ENCODE data around the gene COL13A1. TPM values are rescaled to one million over a fixed set of nuclear protein-coding genes. Genes with fewer than 3 reads are reported as not detected.

COL13A1 gene
- total RNA-seq, 2 experiments from 2014 or later = not detected

- Mint-ChIP-seq H3K4me1 (ENCODE audit: low read depth) (no peaks in the 10 kb centered on the region), H3K36me3 (ENCODE audit: low read depth) (no peaks in the 10 kb centered on the region), H3K27ac (no peak overlapping the region), H3K27me3 (ENCODE audit: low read depth) (peaks cover 6% of the 10 kb centered on the region), H3K4me3 (no peak overlapping the region), H3K9me3 (ENCODE audit: insufficient read depth) (no peaks in the 10 kb centered on the region)
- ChIA-PET CTCF (interaction anchor here (1.2 to 1.8 kb wide), 3 partner anchors 9 to 105 kb away, joined by 3 to 6 read pairs (median 3); no protein-coding TSS in a partner anchor), POLR2A (no interaction called here)
- DNase-seq (no peak), ATAC-seq (no peak)
Observed at GRCh38 chr10:69810097-69810496, 8.4 kb downstream of the COL13A1 start.

DNA sequence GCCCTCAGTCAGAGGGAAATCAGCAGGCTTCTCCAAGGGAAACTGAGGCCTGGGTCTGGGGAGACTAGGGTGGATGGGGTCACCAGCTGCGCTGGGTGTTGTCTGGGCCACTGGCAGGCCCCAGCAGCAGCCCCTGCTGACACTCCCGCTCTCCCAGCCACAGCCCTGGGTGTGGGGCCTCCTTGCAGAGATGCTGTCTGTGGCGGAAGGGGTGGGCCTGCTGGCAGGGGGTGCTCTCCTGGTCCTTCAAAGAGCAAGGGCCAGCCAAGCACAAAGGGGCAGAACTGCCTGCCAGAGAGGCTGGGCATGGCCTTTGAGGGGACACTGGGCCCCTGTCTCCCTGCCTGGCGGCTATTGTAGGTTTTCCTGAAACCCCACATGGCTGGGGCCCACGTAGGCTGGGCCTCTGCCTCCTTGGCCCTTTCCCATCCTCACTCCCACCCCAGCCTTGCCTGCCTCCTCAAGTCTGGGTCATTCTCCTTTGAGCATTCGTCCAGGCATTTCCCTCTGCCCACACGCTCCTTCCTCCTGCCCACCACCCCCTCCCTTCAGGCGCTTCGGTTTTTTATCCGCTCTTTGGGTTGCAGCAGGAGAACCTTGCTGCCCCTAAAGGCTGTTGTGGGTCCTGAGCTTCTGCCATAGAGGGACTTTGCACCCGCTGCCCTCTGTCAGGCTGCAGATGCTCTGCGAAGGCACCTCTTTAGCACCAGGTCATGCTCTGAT lies 9.1 kb downstream of the COL13A1 start:
- Mint-ChIP-seq H3K4me3 (no peak overlapping the region), H3K36me3 (ENCODE audit: low read depth) (no peaks in the 10 kb centered on the region), H3K27ac (no peak overlapping the region), H3K4me1 (ENCODE audit: low read depth) (no peaks in the 10 kb centered on the region), H3K9me3 (ENCODE audit: insufficient read depth) (no peaks in the 10 kb centered on the region), H3K27me3 (ENCODE audit: low read depth) (peaks cover 3% of the 10 kb centered on the region)
- CTCF ChIA-PET = interaction anchor here (1.5 to 1.8 kb wide), 2 partner anchors 10 to 148 kb away, joined by 3 to 6 read pairs; no protein-coding TSS in a partner anchor
- no peak for DNase-seq
- POLR2A ChIA-PET = no interaction called here
- no peak for ATAC-seq

GRCh38 chr10:69813632-69814031 lies 11.9 kb downstream of the COL13A1 start:
- DNase-seq = no peak
- peaks cover 20% of the 10 kb centered on the region for H3K4me1 Mint-ChIP-seq (ENCODE audit: low read depth)
- peaks cover 9% of the 10 kb centered on the region for H3K27me3 Mint-ChIP-seq (ENCODE audit: low read depth)
- POLR2A ChIA-PET = no interaction called here
- CTCF ChIA-PET = no interaction called here
- no peaks in the 10 kb centered on the region for H3K9me3 Mint-ChIP-seq (ENCODE audit: insufficient read depth)
- ATAC-seq = no peak
- H3K27ac Mint-ChIP-seq = no peak overlapping the region
- H3K4me3 Mint-ChIP-seq = no peak overlapping the region
- no peaks in the 10 kb centered on the region for H3K36me3 Mint-ChIP-seq (ENCODE audit: low read depth)

DNA sequence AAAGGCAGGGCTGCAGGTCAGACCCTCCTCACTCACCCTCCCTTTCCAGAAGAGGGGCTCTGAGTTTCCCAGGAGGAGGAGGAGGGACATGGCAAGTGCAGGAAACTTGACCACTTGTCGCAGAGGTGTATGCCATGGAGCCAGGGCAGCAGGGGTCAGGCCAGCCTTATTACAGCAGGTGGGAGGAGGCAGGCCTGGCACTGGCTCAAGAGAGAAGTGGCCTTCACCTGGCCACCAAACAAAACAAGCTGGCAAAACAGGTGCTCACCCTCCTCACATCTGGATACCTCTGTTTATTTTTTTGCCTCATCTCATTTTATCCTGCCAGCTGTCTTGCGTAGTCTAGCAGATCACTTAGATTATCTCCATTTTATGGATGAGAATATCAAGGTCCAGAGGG lies 12.5 kb downstream of the COL13A1 start:
- ChIA-PET CTCF (no interaction called here), POLR2A (no interaction called here)
- H3K9me3 Mint-ChIP-seq (ENCODE audit: insufficient read depth) = no peaks in the 10 kb centered on the region

DNA sequence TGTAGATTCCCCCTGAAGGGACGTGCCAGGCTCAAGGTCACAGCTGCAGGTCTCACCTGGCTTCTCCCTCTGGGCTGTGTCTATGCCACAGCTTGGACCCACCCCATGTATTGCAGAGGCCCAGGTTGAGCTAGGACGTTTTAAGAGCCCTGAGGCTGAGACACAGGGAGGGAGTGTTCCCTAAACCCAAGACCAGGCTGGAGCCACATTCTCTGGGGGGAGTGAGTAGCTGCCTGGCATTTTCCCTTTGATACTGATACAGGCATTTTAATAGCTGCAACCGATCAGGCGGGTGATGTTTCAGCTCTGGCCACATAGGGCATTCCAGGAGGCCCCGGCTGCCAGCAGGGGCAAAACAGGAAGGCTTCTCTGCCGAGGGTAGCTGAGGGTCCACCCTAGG lies 13.4 kb downstream of the COL13A1 start:
- ATAC-seq (no peak), DNase-seq (no peak)
- CTCF ChIA-PET = no interaction called here
- Mint-ChIP-seq H3K4me3 (no peak overlapping the region), H3K27me3 (ENCODE audit: low read depth) (peaks cover 9% of the 10 kb centered on the region), H3K36me3 (ENCODE audit: low read depth) (no peaks in the 10 kb centered on the region), H3K9me3 (ENCODE audit: insufficient read depth) (no peaks in the 10 kb centered on the region), H3K27ac (no peak overlapping the region), H3K4me1 (ENCODE audit: low read depth) (peaks cover 25% of the 10 kb centered on the region)
- POLR2A ChIA-PET = no interaction called here

More for the DNA sequence above, 12.5 kb downstream of the COL13A1 start:
- no peak overlapping the region for H3K4me3 Mint-ChIP-seq
- no peak overlapping the region for H3K27ac Mint-ChIP-seq
- ATAC-seq (no peak), DNase-seq (no peak)
- H3K36me3 Mint-ChIP-seq (ENCODE audit: low read depth) = no peaks in the 10 kb centered on the region
- H3K4me1 Mint-ChIP-seq (ENCODE audit: low read depth) = peaks cover 20% of the 10 kb centered on the region
- H3K27me3 Mint-ChIP-seq (ENCODE audit: low read depth) = peaks cover 9% of the 10 kb centered on the region

GRCh38 chr10:69816521-69816920 lies 14.8 kb downstream of the COL13A1 start:
- H3K27me3 Mint-ChIP-seq (ENCODE audit: low read depth) = peaks cover 9% of the 10 kb centered on the region
- ChIA-PET POLR2A (no interaction called here), CTCF (no interaction called here)
- no peaks in the 10 kb centered on the region for H3K9me3 Mint-ChIP-seq (ENCODE audit: insufficient read depth)
- peaks cover 30% of the 10 kb centered on the region for H3K4me1 Mint-ChIP-seq (ENCODE audit: low read depth)
- no peaks in the 10 kb centered on the region for H3K36me3 Mint-ChIP-seq (ENCODE audit: low read depth)
- ATAC-seq = no peak
- H3K4me3 Mint-ChIP-seq = no peak overlapping the region
- no peak overlapping the region for H3K27ac Mint-ChIP-seq
- no peak for DNase-seq

GRCh38 chr10:69817078-69817581 lies 15.4 kb downstream of the COL13A1 start:
- Mint-ChIP-seq H3K36me3 (ENCODE audit: low read depth) (no peaks in the 10 kb centered on the region), H3K4me3 (no peak overlapping the region), H3K27me3 (ENCODE audit: low read depth) (peaks cover 9% of the 10 kb centered on the region), H3K4me1 (ENCODE audit: low read depth) (peaks cover 30% of the 10 kb centered on the region), H3K9me3 (ENCODE audit: insufficient read depth) (no peaks in the 10 kb centered on the region), H3K27ac (peak overlapping the region; percentile 43)
- ChIA-PET POLR2A (no interaction called here), CTCF (no interaction called here)
- ATAC-seq (no peak), DNase-seq (peak; percentile 29)

GRCh38 chr10:69818676-69819239 lies 17.1 kb downstream of the COL13A1 start:
- ChIA-PET CTCF (no interaction called here), POLR2A (no interaction called here)
- Mint-ChIP-seq H3K9me3 (ENCODE audit: insufficient read depth) (no peaks in the 10 kb centered on the region), H3K4me3 (no peak overlapping the region), H3K27me3 (ENCODE audit: low read depth) (peaks cover 9% of the 10 kb centered on the region), H3K27ac (no peak overlapping the region), H3K36me3 (ENCODE audit: low read depth) (no peaks in the 10 kb centered on the region), H3K4me1 (ENCODE audit: low read depth) (peaks cover 30% of the 10 kb centered on the region)
- DNase-seq (no peak), ATAC-seq (no peak)

GRCh38 chr10:69819716-69820506 lies 18.2 kb downstream of the COL13A1 start:
- H3K4me3 Mint-ChIP-seq = no peak overlapping the region
- no peak for DNase-seq
- POLR2A ChIA-PET = no interaction called here
- peak overlapping the region; percentile 6 for H3K27ac Mint-ChIP-seq
- H3K27me3 Mint-ChIP-seq (ENCODE audit: low read depth) = peaks cover 9% of the 10 kb centered on the region
- H3K9me3 Mint-ChIP-seq (ENCODE audit: insufficient read depth) = no peaks in the 10 kb centered on the region
- no peaks in the 10 kb centered on the region for H3K36me3 Mint-ChIP-seq (ENCODE audit: low read depth)
- no peak for ATAC-seq
- peaks cover 30% of the 10 kb centered on the region for H3K4me1 Mint-ChIP-seq (ENCODE audit: low read depth)
- CTCF ChIA-PET = interaction anchor here (1.5 kb wide), 1 partner anchor 95 kb away, joined by 6 read pairs; no protein-coding TSS in a partner anchor

DNA sequence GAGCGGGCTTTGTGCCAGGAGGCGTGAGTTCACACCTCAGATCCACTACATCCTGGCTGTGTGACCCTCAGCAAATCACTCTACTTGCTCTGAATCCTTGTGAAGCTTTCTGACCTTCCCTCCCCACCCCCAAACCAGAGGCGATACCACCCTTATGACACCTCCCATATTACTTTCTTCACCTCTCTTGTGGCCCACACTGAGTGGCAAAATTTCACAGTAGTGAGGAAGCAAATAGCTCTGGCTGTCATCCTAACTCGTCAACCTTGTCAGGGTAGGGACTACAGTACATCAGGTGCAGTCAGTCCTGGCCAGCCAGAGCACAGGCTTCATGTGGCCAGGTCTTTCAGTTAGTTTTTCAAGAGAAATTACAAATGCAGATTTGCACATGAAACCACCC lies 19.1 kb downstream of the COL13A1 start:
- H3K9me3 Mint-ChIP-seq (ENCODE audit: insufficient read depth) = no peaks in the 10 kb centered on the region
- DNase-seq (no peak), ATAC-seq (no peak)
- H3K27me3 Mint-ChIP-seq (ENCODE audit: low read depth) = peaks cover 9% of the 10 kb centered on the region
- POLR2A ChIA-PET = no interaction called here
- no peaks in the 10 kb centered on the region for H3K36me3 Mint-ChIP-seq (ENCODE audit: low read depth)
- CTCF ChIA-PET = interaction anchor here (1.1 to 1.5 kb wide), 2 partner anchors 94 to 138 kb away, joined by 4 to 6 read pairs; no protein-coding TSS in a partner anchor
- peaks cover 30% of the 10 kb centered on the region for H3K4me1 Mint-ChIP-seq (ENCODE audit: low read depth)
- no peak overlapping the region for H3K27ac Mint-ChIP-seq
- no peak overlapping the region for H3K4me3 Mint-ChIP-seq

DNA sequence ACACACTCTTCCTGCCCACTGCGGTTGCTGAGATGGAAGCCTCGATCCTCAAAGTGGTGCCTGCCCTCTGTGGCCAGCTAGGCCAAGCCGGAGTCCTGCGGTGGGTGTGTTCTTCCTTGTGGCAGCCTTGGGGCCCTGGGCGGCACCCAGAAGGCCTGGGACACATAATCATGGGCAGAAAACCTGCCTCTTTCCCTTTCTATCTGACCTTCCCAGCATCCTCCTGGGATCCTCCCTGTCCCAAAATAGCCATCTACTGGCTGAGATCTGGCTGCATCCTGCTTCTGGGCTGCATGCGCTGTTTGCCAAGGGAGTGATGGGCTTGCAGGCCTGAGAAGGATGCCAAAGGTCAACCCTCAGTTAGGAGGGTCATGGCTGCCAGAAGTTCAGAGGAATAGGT lies 23.9 kb downstream of the COL13A1 start:
- Mint-ChIP-seq H3K9me3 (ENCODE audit: insufficient read depth) (no peaks in the 10 kb centered on the region), H3K36me3 (ENCODE audit: low read depth) (no peaks in the 10 kb centered on the region), H3K4me1 (ENCODE audit: low read depth) (peaks cover 8% of the 10 kb centered on the region), H3K27me3 (ENCODE audit: low read depth) (peaks cover 16% of the 10 kb centered on the region), H3K4me3 (no peak overlapping the region), H3K27ac (no peak overlapping the region)
- ChIA-PET POLR2A (no interaction called here), CTCF (no interaction called here)
- ATAC-seq = no peak
- no peak for DNase-seq

- Mint-ChIP-seq H3K4me3 (no peak overlapping the region), H3K27me3 (ENCODE audit: low read depth) (peaks cover 16% of the 10 kb centered on the region), H3K4me1 (ENCODE audit: low read depth) (peaks cover 7% of the 10 kb centered on the region), H3K36me3 (ENCODE audit: low read depth) (no peaks in the 10 kb centered on the region), H3K9me3 (ENCODE audit: insufficient read depth) (no peaks in the 10 kb centered on the region), H3K27ac (no peak overlapping the region)
- ATAC-seq (no peak), DNase-seq (no peak)
- ChIA-PET CTCF (interaction anchor here (1.9 kb wide), 1 partner anchor 89 kb away, joined by 4 read pairs; no protein-coding TSS in a partner anchor), POLR2A (no interaction called here)
Observed at GRCh38 chr10:69826094-69826493, 24.4 kb downstream of the COL13A1 start.

All from activated CD8-positive, alpha-beta T cell treated with anti-CD3 and anti-CD28 coated beads, Interleukin-2, amount 10 ng/mL, durations not matched to agents 7 days and 5 days (primary cell).